Urothelium cell line (cell line): ENCODE data around the gene IQGAP2.
"Not testable (repeated sequence)": the region's sequence is repeated elsewhere in the genome, so short reads cannot be mapped to it uniquely, and the experiment has no call there.

ENCODE experiments used
- DNase-seq: peaks from one replicate; pipeline ENCODE4 v3.0.0; 2011; ENCODE audit warnings: low spot score, mixed read lengths
- FAIRE-seq: peaks from 2 replicates; lab custom pipeline; 2011; peaks lifted over from hg19 to GRCh38; lab: Jason Lieb, UNC

Gene IQGAP2

DNA sequence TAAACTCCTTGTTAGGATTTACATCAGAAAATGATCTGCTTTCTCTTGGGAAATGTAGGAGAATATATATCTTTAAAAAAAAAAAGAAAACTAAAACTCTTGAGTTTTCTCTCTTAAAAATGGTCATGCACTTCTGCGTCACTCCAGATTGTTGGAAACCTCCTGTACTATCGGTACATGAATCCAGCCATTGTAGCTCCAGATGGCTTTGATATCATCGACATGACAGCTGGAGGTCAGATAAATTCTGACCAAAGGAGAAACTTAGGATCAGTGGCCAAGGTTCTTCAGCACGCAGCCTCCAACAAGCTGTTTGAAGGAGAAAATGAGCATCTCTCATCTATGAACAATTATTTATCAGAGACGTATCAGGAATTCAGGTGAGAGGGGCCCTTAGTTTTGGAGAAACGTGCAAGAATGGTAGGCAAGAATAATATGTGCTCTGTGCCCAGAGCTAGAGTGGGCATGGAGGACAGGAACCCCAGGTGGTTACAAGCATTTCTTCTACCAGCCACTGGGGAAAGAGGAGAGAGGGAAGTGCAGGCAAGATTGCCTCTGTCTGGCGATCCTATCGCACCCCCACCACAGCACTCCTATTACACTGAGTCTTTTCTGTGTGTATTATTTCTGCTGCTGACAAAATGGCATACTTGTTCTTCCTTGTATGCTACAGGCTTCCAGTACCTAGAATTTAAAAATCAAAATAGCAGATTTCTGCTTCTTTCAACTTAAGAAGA is 271.4 kb downstream of the IQGAP2 start:
- DNase-seq (no peak), FAIRE-seq (no peak)

DNA sequence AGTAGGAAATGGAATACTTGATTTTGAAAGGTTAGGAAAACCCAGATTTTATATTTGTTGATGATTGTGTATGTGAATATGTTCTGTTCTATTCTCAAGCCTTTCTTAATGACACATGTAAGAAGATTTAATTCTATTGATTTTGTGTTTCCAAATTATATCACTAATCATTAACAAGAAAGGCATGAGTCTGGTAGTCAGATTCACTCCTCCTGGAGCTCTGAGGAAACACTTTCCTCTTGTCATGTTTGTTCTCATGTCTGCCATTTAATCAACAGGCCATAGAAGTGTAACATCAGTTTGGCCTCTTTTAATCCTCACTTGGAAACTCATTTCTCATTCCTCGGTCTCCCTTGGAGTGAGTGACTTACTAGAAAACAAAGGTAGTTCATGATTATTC is 272.3 kb downstream of the IQGAP2 start:
- DNase-seq = no peak
- FAIRE-seq = no peak

DNA sequence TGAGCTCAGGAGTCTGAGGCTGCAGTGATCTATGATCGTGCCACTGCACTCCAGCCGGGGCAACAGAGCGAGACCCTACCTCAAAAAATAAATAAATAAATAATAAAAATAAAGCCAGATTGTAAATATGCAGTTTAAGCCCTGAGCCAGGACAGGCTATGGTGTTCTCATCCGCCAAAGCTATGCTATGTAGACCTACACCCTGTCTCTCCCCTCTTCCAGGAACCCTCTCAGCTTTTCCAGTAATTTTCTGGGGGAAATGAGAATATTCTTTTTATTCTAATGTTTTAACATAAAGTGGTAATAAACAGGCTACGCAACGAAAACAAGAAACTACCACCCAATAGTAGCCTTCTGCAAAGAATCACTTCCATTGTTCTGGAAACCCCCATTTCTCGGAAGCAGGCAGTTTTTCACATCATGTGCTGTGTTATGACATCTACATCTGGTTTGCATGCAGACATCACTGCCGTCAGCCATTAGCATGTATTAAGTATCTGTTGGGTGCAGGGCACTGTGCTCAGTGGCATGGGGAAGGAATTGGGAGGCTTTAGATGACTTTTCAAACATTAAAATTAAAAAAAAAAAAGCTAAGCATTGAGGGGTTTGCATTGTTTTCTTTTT is 274.9 kb downstream of the IQGAP2 start:
- no peak for FAIRE-seq
- no peak for DNase-seq

DNA sequence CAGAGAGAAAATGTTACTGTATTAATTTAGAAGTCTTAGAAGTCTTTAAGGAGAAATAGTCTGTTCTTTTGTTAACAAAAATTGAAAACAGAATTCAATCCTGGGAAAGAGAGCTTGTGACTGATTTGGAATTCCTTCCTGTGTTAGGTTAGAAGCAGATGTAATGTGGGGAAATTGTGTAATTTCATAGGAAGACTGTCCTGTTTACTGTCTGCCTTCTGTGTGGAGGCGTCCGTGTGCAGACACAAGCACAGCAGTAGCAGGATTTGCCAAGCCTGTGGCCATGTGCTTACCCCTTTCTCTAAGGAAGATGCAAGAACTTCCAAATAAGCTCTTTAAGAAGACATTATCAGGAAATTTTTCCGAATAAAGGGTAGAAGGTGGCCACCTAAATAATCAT is 276.1 kb downstream of the IQGAP2 start:
- no peak for FAIRE-seq
- DNase-seq = no peak

DNA sequence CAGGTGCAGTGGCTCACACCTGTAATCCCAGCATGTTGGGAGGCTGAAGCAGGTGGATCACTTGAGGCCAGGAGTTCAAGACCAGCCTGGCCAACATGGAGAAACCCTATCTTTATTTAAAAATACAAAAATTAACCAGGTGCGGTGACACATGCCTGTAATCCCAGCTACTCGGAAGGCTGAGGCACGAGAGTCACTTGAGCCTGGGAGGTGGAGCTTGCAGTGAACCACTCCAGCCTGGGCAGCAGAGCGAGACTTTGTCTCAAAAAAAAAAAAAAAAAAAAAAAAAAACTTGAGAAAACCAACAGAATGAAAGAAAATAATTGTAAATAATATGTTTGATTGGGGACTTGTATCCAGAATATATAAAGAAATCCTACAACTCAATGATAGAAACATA is 277.7 kb downstream of the IQGAP2 start:
- DNase-seq, FAIRE-seq: not testable (repeated sequence)

DNA sequence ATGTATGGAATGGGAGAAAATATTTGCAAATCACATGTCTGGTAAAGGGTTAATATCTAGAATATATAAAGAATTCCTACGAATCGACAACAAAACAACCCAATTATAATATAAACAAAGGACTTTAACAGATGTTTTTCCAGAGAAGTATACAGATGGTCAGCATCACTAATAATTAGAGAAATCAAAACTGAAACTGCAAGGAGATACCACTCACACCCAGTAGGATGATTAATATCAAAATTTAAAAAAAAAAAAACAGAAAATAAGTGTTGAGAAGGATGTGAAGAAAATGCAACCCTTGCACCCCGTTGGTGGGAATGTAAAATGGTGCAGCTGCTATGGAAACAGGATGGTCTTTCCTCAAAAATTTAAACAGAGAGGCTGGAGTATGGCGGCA is 278.2 kb downstream of the IQGAP2 start:
- FAIRE-seq (no peak), DNase-seq (no peak)

DNA sequence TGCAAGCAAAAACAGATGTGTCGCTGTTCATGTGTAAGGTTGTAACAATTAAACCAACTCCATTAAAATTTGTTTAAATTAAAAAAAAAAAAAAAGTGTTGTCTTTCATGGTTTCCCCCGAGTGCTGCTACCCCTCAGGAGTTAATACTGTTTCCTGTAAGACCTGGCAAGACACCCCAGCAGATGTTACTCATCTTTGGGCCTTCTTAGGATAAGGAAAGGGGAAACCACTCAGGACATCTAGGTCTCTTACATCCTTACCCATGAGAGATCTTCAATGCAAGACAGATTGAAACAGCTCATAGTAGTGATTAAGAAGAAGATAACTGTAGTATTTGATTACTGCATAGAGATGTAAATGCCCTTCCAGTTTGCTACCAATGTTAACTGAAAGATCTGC is 279.3 kb downstream of the IQGAP2 start:
- FAIRE-seq = no peak
- no peak for DNase-seq

DNA sequence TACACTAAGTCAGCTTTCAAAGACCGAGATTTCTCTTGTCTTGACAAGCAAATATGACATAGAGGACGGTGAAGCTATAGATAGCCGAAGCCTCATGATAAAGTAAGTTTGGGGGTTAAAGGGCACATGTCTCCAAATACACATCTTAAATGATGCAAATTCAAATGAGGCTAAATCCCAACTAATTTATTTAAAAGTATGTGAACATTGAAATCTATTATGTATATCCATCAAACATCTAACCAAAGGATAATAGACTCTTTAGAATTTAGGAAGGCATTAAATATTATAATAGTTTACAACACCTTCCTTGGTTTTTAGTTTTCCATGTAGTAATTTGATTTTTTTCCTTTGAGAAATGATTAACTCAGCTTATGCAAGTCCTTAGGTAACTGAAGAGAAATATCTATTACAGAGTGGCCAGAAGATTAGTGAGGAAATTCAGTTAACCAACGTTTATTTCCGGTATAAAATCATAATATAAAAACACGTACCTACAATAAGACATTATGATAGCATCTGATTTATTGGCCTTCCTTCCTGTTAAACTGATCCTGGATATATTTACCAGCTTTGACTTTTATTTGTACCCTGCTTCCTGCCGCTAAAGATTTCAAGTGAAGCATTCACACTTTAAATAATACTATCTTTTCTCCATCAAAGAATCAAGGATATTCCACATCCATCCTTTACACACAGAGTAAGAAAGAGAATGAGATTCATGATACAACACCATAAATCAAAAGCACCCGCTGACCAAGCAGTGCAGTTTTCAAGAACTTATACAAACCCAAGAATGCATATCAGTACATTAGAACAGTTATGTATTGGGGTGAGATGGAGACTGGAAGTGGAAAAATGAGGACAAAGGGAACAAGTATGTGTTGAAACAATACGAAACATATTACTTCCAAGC is 281.0 kb downstream of the IQGAP2 start:
- FAIRE-seq (no peak), DNase-seq (no peak)

DNA sequence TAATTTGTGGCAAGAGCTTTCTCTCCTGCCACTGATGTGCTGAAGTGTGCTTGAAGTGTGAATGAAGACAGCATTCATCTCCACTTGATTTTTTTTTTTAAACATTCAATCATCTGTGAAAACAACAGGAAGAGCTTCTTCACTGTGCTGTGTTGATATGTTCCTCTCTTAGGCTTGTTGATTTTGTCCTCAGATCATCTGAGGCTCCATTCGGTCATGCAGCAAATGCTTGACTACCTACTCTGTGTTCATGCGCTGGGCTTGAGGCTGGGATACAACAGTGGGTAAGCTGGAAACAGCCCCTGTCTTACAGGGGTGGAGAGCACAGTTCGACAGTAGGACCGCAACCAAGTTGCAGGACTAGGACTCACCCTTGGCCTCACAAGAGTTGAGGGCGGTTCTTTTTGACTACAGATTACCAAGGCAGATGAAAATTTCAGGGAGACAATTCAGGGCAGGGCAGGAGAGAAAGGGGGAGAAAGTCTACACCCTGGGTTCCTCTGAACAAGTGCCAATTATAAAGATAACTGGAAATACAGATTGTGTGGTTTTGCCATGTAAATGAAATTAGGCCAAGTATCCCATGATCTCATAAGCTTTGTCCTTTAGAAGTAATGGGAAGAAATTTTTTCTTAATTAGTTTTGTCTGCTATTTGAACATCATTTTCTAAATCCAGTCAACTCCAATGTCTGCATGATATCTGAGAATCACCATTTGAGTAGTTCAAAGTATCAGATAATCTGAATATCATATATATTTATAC is 281.9 kb downstream of the IQGAP2 start:
- no peak for FAIRE-seq

DNA sequence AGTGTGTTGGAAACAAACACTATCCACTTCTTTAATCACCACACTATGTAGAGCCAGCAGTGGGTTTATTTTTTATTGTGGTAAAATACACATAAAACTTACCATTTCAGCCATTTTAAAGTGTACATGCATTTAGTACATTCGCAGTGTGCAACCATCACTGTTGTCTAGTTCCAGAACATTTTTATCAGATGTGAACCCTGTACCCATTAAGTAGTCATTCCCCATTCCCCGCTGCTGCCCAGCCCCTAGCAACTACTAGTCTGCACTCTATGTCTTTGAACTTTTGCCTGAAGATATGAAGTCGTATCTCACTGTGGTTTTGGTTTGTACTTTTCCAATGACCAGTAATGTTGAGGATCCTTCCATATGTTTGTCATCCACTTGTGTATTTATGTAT is 282.6 kb downstream of the IQGAP2 start:
- DNase-seq (no peak), FAIRE-seq (no peak)

More for the DNA sequence above, 281.9 kb downstream of the IQGAP2 start:
- no peak for DNase-seq

DNA sequence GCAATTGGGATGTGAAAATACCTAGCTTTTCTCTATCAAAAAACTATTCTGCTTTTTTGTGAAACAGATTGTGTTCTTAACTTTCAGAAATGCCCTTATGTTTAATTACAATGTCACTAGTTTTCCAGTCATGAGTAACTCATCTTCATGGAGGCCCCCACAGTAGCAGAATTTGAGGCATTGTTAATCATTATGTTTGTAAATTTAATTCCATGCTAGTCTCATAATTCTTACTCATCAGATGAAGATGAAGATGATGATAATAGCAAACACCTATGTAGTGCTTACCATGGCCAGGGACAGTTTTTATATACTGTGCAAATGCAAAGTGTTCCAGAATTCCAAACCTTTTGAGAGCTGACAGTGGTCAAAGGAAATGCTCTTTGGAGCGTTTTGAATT is 285.1 kb downstream of the IQGAP2 start:
- DNase-seq (no peak), FAIRE-seq (no peak)

DNA sequence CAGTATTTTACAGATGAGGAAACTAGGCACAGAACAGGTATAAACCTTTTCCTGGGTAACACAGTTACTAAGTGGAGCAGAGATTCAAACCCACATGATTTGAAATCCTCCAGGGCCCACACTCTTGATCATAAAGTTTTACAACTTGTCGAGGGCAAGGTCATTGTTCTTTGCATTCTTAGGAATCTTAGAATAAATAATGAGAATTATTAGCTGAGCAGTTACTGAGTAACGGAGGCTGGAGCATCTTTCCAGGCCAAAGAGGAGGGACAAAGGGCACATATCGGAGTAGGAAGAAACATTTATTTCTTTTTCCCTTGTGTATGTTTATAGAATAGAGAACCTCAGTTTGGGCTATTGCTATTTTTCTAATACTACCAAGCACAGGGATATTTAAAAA is 285.8 kb downstream of the IQGAP2 start:
- FAIRE-seq (no peak), DNase-seq (no peak)

DNA sequence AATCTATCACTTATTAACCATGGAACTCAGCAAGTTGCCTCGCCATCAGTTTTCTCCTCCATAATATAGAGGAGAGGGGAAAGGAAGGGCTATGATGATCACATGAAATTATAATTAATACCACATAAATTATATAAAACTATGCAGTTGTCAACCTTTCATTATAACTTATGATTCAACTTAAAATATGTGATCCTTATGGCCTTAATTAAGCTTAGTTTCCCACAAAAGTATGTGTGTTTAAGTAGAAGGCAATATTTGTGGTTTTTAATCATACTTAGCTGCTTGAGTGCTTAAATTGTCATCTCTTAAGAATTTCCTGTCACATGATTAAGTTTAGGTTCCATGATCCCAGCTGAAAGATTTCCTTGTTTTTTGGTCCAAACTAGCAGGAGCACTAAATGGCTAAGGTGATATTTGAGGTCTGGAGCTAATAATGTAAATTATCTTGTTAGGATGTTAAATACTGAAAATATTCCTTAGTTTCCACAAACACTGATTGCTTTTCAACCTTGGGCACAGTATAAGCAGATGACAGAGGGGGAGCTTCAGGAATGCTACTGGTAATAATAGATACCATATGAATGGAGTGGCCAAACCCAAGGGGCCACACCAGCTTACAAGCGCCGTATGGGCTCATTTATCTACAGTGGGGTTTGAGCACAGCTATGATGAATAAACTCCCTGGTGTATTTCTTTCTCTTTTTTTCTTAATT is 286.4 kb downstream of the IQGAP2 start:
- DNase-seq (peak; percentile 44), FAIRE-seq (no peak)

DNA sequence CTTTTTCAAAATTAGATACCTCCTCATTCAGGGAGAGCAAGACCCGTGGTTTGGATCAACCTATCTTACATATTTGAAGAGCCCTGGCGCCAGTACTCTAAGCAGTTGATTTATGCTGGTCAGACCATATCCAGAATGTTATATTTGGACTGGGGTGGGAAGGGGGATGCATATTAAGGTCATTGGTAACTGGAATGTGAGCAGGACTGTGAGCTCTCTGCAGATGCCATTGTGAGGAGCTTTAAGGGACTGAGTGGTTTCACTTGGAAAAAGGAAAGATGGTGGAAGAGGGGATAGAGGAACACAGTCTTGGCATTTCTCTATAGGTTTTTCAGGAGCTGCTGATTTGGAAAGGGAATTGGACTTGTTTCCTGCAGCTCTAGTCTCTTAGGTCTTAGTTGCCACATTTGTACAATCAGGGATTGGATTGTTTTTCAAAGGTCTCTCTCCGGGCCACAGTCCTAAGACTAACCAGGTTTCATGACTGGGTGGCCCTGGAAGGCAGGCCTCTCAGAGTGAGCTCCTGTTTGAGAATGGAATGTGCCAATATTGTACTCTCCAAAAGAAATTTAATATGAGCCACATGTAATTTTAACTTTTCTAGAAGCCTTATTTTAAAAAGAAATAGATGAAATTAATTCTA is 287.1 kb downstream of the IQGAP2 start:
- DNase-seq (no peak), FAIRE-seq (no peak)

DNA sequence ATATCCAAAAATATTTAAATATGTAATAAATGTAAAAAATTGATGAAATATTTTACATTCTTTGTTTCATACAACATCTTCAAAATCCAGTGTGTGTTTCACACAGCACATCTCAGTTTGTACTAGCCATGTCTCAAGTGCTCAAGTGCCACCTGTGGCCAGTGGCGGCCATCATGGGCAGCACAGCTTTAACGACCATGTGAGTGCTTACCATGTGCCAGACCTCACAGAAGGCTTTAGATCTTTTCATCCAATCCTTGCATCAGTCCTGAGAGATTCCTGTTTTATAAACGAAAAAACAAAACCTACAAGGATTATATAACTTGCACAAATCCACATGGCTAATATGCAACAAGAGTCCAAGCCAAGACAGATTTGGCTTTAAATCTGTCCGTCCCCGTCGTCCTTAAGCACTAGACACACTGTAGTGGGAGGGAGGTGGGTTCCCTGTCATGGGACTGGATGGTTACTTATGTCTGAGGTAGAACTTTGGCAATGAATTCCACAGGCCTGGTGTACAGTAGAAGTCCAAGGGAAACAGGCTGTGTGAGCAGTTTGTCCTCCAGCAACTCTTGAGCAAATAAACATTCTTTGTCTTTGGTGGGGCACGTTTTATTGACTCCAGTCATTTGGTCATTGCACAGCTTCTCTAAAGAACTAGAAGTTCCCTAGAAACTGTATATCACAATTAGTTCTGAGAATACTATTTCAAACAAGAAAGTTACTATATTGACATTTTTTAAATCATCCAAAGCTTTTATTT is 287.8 kb downstream of the IQGAP2 start:
- FAIRE-seq (no peak), DNase-seq (no peak)

DNA sequence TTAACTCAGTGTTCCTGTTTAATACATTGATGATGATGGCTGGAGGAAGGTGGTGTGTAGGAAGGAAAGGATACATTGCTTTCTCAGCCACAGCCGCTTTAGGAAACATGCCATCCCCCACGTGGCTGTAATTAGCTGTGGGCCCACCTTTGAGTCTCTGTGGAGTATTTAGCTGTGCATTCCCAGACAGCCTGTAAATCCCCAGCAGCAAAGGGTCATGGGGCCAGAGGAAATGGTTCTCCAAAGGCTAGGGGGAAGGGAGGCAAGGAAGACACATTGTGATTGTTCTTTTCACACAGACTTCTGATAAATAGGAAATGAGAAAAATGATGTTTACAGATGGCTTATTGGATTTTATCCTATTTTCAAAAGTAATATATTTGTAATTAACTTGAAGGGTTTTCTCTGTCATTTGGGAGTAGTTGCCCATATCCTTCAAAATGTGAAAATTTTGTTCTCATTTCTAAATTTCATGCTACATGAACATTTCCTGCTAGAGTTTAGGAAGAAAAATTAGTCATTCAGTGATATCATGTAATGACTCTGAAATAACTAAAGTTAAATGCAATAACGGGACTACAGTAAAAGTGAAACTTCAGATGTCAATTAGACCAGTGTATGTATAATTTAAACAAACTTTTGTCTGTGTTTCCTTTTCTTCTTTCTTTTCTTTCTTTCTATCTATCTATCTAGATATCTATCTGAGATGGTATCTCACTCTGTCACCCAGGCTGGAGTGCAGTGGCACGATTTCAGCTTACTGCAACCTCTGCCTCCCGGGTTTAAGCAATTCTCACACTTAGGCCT is 288.6 kb downstream of the IQGAP2 start:
- FAIRE-seq (no peak), DNase-seq (no peak)

DNA sequence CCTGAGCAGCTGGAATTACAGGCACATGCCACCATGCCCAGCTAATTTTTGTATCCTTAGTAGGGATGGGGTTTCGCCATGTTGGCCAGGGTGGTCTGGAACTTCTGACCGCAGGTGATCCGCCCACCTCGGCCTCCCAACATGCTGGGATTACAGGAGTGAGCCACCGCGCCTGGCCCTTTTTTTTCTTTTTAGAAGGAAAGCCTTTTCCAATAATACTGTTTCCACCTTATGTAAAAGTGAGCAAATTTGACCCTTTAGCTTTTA is 289.1 kb downstream of the IQGAP2 start:
- FAIRE-seq (no peak), DNase-seq (no peak)

DNA sequence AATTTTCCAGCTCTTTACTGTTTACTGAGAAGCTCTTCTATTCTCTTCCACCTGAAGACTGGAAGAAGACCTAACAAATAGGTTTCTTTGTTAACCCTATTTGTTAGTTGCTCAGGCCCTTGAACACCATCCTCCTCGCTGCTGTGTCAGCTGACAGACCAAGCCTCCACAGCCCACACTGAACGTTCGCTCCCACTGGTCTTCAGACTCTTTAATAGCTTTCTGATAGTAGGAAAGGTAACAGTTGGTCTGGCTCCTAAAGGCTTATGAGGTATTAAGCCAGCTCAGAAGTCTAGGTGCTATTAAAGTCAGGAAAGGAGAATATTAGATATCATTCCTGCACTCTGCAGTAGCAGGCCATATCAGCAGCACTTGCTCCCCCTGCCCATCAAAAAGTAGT is 289.6 kb downstream of the IQGAP2 start:
- FAIRE-seq = no peak
- no peak for DNase-seq

DNA sequence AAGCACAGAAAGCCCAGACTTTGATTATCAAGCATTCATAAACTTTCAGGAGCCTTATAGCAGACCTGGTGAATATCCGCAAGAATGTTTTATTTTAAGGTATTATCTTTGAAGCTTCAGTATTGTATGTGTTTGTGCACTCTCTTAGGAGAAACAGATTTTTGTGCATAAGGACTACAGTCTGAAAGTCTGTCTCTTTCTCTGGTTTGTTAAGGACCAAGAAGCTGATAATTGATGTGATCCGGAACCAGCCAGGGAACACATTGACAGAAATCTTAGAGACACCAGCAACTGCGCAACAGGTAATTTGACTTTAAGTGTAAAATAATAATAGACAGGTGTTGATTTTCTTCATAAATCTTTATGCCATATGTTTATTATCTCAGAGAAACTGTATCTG is 290.1 kb downstream of the IQGAP2 start:
- no peak for DNase-seq
- no peak for FAIRE-seq
